ENCODE results near the gene PHLPP1. TPM values are rescaled to one million over a fixed set of nuclear protein-coding genes. Genes with fewer than 3 reads are reported as not detected.
"Not testable (repeated sequence)": the region's sequence is repeated elsewhere in the genome, so short reads cannot be mapped to it uniquely, and the experiment has no call there.

The PHLPP1 gene
- total RNA-seq, 6 donors from 2014 or later = 8.2 to 15.5 (median 13.2) TPM

- no peaks in the 10 kb centered on the region for H3K4me1 ChIP-seq
- DNase-seq (no peak), ATAC-seq (ENCODE audit: low FRiP score in 2 of 2) (no peak)
- TF ChIP-seq POLR2A (IDR thresholded peaks at IDR 0.05) = no peak
- no peak for TF ChIP-seq POLR2AphosphoS5 (IDR thresholded peaks at IDR 0.05)
- TF ChIP-seq EP300 (IDR thresholded peaks at IDR 0.05) = no peak
- TF ChIP-seq CTCF (IDR thresholded peaks at IDR 0.05) = no peak
- no peak overlapping the region for H3K4me3 ChIP-seq
- WGBS, 2 donors = 57 to 64% methylated on average over 2 of the region's 2 CpGs
- H3K9me3 ChIP-seq = no peaks in the 10 kb centered on the region
- H3K36me3 ChIP-seq = peaks cover 0 to 8% (median 0%) of the 10 kb centered on the region in 4 donors
- no peak overlapping the region for H3K27ac ChIP-seq
- no peaks in the 10 kb centered on the region for H3K27me3 ChIP-seq
These were observed 189.3 kb downstream of the PHLPP1 start for GRCh38 chr18:62904396-62905285.

GRCh38 chr18:62912885-62913284 is 197.5 kb downstream of the PHLPP1 start:
- no peak for ATAC-seq (ENCODE audit: low FRiP score in 2 of 2)
- Histone ChIP-seq H3K36me3 (peaks cover 0 to 8% (median 0%) of the 10 kb centered on the region in 4 donors), H3K4me3 (no peak overlapping the region), H3K27me3 (no peaks in the 10 kb centered on the region), H3K9me3 (no peaks in the 10 kb centered on the region), H3K4me1 (no peaks in the 10 kb centered on the region), H3K27ac (no peak overlapping the region)
- DNase-seq = no peak
- WGBS, 2 donors = 70 to 80% methylated on average over 2 of the region's 2 CpGs
- TF ChIP-seq CTCF (IDR thresholded peaks at IDR 0.05) = no peak
- TF ChIP-seq EP300 (IDR thresholded peaks at IDR 0.05) = no peak
- TF ChIP-seq POLR2AphosphoS5 (IDR thresholded peaks at IDR 0.05) = no peak
- no peak for TF ChIP-seq POLR2A (IDR thresholded peaks at IDR 0.05)

GRCh38 chr18:62913824-62914223 is 198.5 kb downstream of the PHLPP1 start:
- 96 to 97% methylated on average over 7 of the region's 7 CpGs for WGBS, 2 donors
- not testable (repeated sequence) for H3K27me3 ChIP-seq; H3K4me3 ChIP-seq; H3K4me1 ChIP-seq; H3K27ac ChIP-seq; ATAC-seq (ENCODE audit: low FRiP score in 2 of 2); DNase-seq; H3K9me3 ChIP-seq; H3K36me3 ChIP-seq

GRCh38 chr18:62914871-62915392 is 199.6 kb downstream of the PHLPP1 start:
- Histone ChIP-seq H3K27me3 (no peaks in the 10 kb centered on the region), H3K9me3 (no peaks in the 10 kb centered on the region), H3K27ac (no peak overlapping the region), H3K4me3 (no peak overlapping the region), H3K36me3 (peaks cover 0 to 8% (median 0%) of the 10 kb centered on the region in 4 donors), H3K4me1 (no peaks in the 10 kb centered on the region)
- ATAC-seq (ENCODE audit: low FRiP score in 2 of 2) (no peak), DNase-seq (no peak)
- 97 to 99% methylated on average over 3 of the region's 3 CpGs for WGBS, 2 donors
- TF ChIP-seq EP300 (IDR thresholded peaks at IDR 0.05) (no peak), POLR2A (IDR thresholded peaks at IDR 0.05) (no peak), CTCF (IDR thresholded peaks at IDR 0.05) (no peak), POLR2AphosphoS5 (IDR thresholded peaks at IDR 0.05) (no peak)

GRCh38 chr18:62918361-62918760 is 203.0 kb downstream of the PHLPP1 start:
- no peaks in the 10 kb centered on the region for H3K27me3 ChIP-seq
- DNase-seq (no peak), ATAC-seq (ENCODE audit: low FRiP score in 2 of 2) (no peak)
- H3K4me1 ChIP-seq = no peaks in the 10 kb centered on the region
- no peak for TF ChIP-seq CTCF (IDR thresholded peaks at IDR 0.05)
- no peak for TF ChIP-seq EP300 (IDR thresholded peaks at IDR 0.05)
- TF ChIP-seq POLR2A (IDR thresholded peaks at IDR 0.05) = no peak
- TF ChIP-seq POLR2AphosphoS5 (IDR thresholded peaks at IDR 0.05) = no peak
- peaks cover 0 to 16% (median 0%) of the 10 kb centered on the region in 4 donors for H3K36me3 ChIP-seq
- no peak overlapping the region for H3K4me3 ChIP-seq
- no peaks in the 10 kb centered on the region for H3K9me3 ChIP-seq
- no peak overlapping the region for H3K27ac ChIP-seq

All from upper lobe of left lung (tissue), 6 donors.